ENCODE measurements around the gene TNIP2. TPM values are rescaled to one million over a fixed set of nuclear protein-coding genes. Genes with fewer than 3 reads are reported as not detected.
"Not testable (repeated sequence)": the region's sequence is repeated elsewhere in the genome, so short reads cannot be mapped to it uniquely, and the experiment has no call there.

TNIP2 gene
- total RNA-seq, 6 experiments from 2014 or later = 28.6 to 32.0 (median 30.9) TPM

GRCh38 chr4:2785613-2786012, 29.5 kb upstream of the TNIP2 start:
- peaks cover 27% of the 10 kb centered on the region for H3K36me3 Mint-ChIP-seq (ENCODE audit: low read depth)
- no peaks in the 10 kb centered on the region for H3K4me1 Mint-ChIP-seq (ENCODE audit: low read depth)
- peaks cover 33% of the 10 kb centered on the region for H3K9me3 Mint-ChIP-seq
- no peak for DNase-seq
- H3K27ac Mint-ChIP-seq = no peak overlapping the region
- no peak for TF ChIP-seq CTCF (IDR thresholded peaks at IDR 0.05)
- no peak overlapping the region for H3K4me3 Mint-ChIP-seq
- H3K27me3 Mint-ChIP-seq (ENCODE audit: insufficient read depth) = peaks cover 6% of the 10 kb centered on the region

GRCh38 chr4:2783790-2784189, 27.7 kb upstream of the TNIP2 start:
- Mint-ChIP-seq H3K4me3 (no peak overlapping the region), H3K27me3 (ENCODE audit: insufficient read depth) (peaks cover 6% of the 10 kb centered on the region), H3K9me3 (peaks cover 35% of the 10 kb centered on the region), H3K4me1 (ENCODE audit: low read depth) (no peaks in the 10 kb centered on the region), H3K36me3 (ENCODE audit: low read depth) (peaks cover 27% of the 10 kb centered on the region), H3K27ac (no peak overlapping the region)
- no peak for DNase-seq
- TF ChIP-seq CTCF (IDR thresholded peaks at IDR 0.05) = no peak

GRCh38 chr4:2781911-2782310, 25.8 kb upstream of the TNIP2 start:
- DNase-seq = no peak
- Mint-ChIP-seq H3K27me3 (ENCODE audit: insufficient read depth) (peaks cover 6% of the 10 kb centered on the region), H3K4me1 (ENCODE audit: low read depth) (no peaks in the 10 kb centered on the region), H3K4me3 (no peak overlapping the region), H3K36me3 (ENCODE audit: low read depth) (peaks cover 27% of the 10 kb centered on the region), H3K9me3 (peaks cover 35% of the 10 kb centered on the region), H3K27ac (no peak overlapping the region)
- TF ChIP-seq CTCF (IDR thresholded peaks at IDR 0.05) = no peak

DNA sequence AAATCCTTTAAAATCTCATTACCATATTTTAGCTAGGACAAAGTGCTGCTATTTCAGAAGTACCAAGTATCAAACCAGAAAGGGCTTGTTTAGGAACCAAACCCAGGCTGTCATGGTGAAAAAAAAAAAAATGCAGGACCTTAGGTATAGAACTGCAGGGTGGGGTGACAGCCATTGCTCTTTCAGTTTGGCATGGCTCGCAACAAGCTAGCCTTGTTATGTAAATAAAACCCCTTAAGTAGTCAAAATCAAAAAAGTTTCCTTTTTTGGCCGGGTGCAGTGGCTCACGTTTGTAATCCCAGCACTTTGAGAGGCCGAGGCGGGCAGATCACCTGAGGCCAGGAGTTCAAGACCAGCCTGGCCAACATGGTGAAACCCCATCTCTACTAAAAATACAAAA, 24.5 kb upstream of the TNIP2 start:
- H3K4me1 Mint-ChIP-seq (ENCODE audit: low read depth); H3K4me3 Mint-ChIP-seq; H3K27me3 Mint-ChIP-seq (ENCODE audit: insufficient read depth); H3K27ac Mint-ChIP-seq; DNase-seq: not testable (repeated sequence)
- Mint-ChIP-seq H3K36me3 (ENCODE audit: low read depth) (peaks cover 27% of the 10 kb centered on the region), H3K9me3 (peaks cover 35% of the 10 kb centered on the region)

GRCh38 chr4:2771264-2771663, 15.1 kb upstream of the TNIP2 start:
- TF ChIP-seq CTCF (IDR thresholded peaks at IDR 0.05) = no peak
- H3K4me3 Mint-ChIP-seq = no peak overlapping the region
- H3K4me1 Mint-ChIP-seq (ENCODE audit: low read depth) = peaks cover 10% of the 10 kb centered on the region
- H3K36me3 Mint-ChIP-seq (ENCODE audit: low read depth) = no peaks in the 10 kb centered on the region
- H3K27me3 Mint-ChIP-seq (ENCODE audit: insufficient read depth) = peaks cover 2% of the 10 kb centered on the region
- H3K27ac Mint-ChIP-seq = no peak overlapping the region
- H3K9me3 Mint-ChIP-seq = peaks cover 8% of the 10 kb centered on the region; the same call in 1 of the 2 replicates
- DNase-seq = no peak

- H3K27me3 Mint-ChIP-seq (ENCODE audit: insufficient read depth) = peaks cover 2% of the 10 kb centered on the region
These were observed 12.8 kb upstream of the TNIP2 start for GRCh38 chr4:2768921-2769336.

More at GRCh38 chr4:2768921-2769336, 12.8 kb upstream of the TNIP2 start:
- H3K9me3 Mint-ChIP-seq = peaks cover 8% of the 10 kb centered on the region; the same call in 1 of the 2 replicates
- no peak for DNase-seq
- peaks cover 10% of the 10 kb centered on the region for H3K4me1 Mint-ChIP-seq (ENCODE audit: low read depth)
- H3K27ac Mint-ChIP-seq = no peak overlapping the region
- no peak for TF ChIP-seq CTCF (IDR thresholded peaks at IDR 0.05)
- no peaks in the 10 kb centered on the region for H3K36me3 Mint-ChIP-seq (ENCODE audit: low read depth)
- no peak overlapping the region for H3K4me3 Mint-ChIP-seq
